Inflammatory macrophage treated with lipopolysaccharide for 4 hours (primary cell): ENCODE measurements around the gene TUB.

Experiments used
- DNase-seq: peaks from one replicate; pipeline ENCODE4 v3.0.0-alpha.2; 2020

TUB gene

GRCh38 chr11:8045839-8046238, 35.2 kb upstream of the TUB start:
- no peak for DNase-seq

- no peak for DNase-seq
Observed at GRCh38 chr11:8047382-8047781, 33.6 kb upstream of the TUB start.

GRCh38 chr11:8049084-8049483, 31.9 kb upstream of the TUB start:
- no peak for DNase-seq

GRCh38 chr11:8055091-8055835, 25.7 kb upstream of the TUB start:
- no peak for DNase-seq

- DNase-seq: no peak
Observed at GRCh38 chr11:8055836-8056526, 25.0 kb upstream of the TUB start.

GRCh38 chr11:8056810-8057463, 24.1 kb upstream of the TUB start:
- DNase-seq: peak; percentile 19

GRCh38 chr11:8058216-8058615, 22.8 kb upstream of the TUB start:
- DNase-seq: no peak

GRCh38 chr11:8059030-8059429, 22.0 kb upstream of the TUB start:
- no peak for DNase-seq

GRCh38 chr11:8059571-8060011, 21.4 kb upstream of the TUB start:
- no peak for DNase-seq

GRCh38 chr11:8060146-8060719, 20.8 kb upstream of the TUB start:
- DNase-seq: no peak

- DNase-seq: no peak
Observed at GRCh38 chr11:8060801-8061554, 20.0 kb upstream of the TUB start.

- DNase-seq: no peak
Observed at GRCh38 chr11:8061555-8062428, 19.2 kb upstream of the TUB start.

- DNase-seq: no peak
Observed at GRCh38 chr11:8062781-8063257, 18.2 kb upstream of the TUB start.

- no peak for DNase-seq
Observed at GRCh38 chr11:8063324-8063723, 17.7 kb upstream of the TUB start.

- DNase-seq: no peak
Observed at GRCh38 chr11:8065031-8065430, 16.0 kb upstream of the TUB start.

- DNase-seq: no peak
Observed at GRCh38 chr11:8066036-8066910, 14.7 kb upstream of the TUB start.

- no peak for DNase-seq
Observed at GRCh38 chr11:8066911-8067455, 14.0 kb upstream of the TUB start.

- DNase-seq: no peak
Observed at GRCh38 chr11:8067567-8067928, 13.5 kb upstream of the TUB start.

- DNase-seq: no peak
Observed at GRCh38 chr11:8067929-8068575, 13.0 kb upstream of the TUB start.
